NCI-H2171 (cell line): Measurements from ENCODE around the gene GATD1.

Source experiments
- DNase-seq: peaks from one replicate; lab custom pipeline; 2025; lab: John Stamatoyannopoulos, UW

GATD1 gene

DNA sequence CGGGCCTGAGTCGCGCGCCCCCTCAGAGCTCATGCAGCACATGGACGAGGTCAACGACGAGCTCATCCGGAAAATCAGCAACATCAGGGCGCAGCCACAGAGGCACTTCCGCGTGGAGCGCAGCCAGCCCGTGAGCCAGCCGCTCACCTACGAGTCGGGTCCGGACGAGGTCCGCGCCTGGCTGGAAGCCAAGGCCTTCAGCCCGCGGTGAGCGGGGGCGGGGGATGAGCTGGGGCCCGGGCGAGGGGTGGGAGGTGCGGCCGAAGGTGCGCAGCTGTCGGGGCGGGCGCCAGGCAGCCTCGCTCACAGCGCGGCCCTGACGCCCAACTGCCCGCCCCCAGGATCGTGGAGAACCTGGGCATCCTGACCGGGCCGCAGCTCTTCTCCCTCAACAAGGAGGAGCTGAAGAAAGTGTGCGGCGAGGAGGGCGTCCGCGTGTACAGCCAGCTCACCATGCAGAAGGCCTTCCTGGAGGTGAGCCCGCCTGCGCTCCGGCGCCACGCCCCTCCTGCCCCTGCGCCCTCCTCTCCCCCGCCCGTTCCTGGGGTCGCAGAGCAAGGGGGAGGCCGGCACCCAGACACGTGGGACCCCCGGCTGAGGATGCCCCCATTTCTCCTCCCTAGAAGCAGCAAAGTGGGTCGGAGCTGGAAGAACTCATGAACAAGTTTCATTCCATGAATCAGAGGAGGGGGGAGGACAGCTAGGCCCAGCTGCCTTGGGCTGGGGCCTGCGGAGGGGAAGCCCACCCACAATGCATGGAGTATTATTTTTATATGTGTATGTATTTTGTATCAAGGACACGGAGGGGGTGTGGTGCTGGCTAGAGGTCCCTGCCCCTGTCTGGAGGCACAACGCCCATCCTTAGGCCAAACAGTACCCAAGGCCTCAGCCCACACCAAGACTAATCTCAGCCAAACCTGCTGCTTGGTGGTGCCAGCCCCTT lies 50.7 kb downstream of the GATD1 start:
- no peak for DNase-seq

DNA sequence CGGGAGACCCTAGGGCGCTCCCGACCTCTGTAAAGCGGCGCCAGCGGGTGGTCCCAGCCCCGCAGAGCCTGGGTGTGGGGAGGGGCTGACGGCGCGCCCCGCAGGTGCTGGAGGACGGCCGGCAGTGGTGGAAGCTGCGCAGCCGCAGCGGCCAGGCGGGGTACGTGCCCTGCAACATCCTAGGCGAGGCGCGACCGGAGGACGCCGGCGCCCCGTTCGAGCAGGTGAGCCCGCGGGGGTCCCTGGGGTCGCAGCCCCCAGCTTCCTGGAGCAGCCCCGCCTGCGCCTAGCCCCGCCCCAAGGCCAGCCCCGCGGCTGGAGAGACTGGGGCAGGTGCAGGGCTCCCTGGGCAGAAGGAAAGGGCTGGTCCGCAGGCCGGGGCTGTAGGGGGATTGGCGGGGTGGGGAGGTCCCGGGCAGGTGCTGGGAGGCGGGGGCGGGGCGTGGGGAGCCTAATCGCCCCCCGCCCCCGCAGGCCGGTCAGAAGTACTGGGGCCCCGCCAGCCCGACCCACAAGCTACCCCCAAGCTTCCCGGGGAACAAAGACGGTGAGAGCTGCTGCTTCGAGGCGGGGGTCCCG lies 51.6 kb downstream of the GATD1 start:
- DNase-seq, result no peak

DNA sequence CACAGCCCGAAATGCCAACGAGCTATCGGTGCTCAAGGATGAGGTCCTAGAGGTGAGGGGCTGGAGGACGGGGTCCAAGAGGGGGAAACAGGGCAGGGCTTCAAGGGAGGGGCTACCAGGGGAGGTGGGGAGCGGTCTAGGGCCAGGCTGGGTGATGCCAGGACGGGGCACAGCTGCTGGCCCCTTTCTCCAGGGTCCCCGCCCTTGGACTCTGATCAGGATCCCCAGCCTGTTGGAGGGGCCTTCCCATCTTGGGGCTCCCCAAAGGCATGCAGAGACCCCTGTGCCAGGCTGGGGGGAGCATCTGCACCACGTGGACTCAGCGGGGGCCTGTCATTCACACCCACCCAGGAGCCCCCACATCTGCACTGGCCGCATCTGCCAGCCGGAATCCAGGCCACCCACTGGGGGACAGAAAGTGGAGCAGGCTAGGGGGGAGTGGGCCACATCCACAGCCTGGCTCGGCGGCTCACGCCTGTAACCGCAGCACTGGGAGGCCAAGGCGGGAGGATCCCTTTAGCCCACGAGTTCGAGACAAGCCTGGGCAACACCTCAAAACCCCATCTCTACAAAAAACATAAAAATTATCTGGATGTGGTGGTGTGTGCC lies 52.4 kb downstream of the GATD1 start:
- no peak for DNase-seq

DNA sequence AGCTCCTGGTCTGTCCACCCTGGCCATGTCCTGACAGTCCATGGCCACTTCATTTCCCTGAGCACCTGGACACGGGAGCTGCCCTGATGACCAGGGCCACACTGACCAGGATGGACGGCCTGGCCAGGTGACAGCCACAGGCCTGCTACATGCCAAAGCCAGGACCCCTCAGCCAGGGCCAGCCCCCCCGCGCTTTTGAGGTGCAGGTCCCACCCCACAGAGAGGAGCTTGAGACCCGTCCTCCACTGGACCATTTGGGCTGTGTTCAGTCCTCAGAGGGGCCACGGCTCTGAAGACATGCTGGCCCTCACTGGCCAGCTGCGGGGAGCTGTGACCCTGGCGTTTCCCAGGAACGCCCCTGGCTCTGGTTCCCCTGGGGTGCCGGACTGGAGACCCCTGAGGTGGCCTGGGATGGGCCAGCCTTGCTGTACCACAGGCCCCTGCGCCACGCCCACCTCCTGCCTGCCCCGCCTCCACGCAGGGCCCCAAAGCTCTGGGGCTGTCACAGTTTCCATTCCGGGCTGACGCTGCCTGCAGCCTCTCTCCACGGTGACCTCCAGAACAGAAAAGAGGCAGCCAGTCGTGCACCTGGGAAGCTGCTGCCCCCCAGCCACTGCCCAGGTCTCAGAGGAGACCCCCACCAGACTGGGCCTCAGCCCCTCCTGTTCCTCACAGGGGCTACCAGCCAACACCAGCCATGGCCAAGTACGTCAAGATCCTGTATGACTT lies 53.1 kb downstream of the GATD1 start:
- DNase-seq, result no peak

DNA sequence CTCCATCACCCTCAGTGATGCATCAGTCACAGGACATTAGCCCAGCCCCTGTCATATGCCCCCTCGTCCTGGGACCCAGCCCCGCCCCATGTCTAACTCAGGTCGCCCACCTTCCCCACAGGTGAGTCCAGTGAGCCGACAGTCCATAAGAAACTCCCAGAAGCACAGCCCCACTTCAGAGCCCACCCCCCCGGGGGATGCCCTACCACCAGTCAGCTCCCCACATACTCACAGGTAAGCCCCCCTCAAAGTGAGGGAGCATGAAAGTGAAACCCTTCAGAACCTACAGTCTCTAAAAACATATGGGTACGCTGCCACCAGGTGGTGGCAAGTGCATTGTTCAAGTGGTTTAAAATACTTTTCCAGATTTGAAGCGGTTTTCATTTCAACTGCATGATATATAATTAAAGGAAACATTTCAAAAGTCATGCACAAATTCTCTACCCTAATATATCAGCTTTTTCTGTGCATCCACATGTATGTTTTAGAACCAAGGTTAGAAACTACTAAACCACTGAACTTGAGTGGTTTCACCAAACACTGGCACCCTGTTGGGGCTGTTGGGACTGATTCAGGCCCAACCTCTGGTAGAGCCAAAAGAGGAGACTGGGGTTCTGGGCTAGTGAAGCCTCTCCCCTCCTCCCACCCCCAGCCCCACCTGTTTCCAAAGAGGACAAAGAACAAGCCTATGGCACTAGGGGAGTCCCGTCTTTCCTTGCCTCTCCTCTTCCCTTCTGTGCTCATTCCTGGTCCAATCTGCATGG lies 54.0 kb downstream of the GATD1 start:
- no peak for DNase-seq

DNA sequence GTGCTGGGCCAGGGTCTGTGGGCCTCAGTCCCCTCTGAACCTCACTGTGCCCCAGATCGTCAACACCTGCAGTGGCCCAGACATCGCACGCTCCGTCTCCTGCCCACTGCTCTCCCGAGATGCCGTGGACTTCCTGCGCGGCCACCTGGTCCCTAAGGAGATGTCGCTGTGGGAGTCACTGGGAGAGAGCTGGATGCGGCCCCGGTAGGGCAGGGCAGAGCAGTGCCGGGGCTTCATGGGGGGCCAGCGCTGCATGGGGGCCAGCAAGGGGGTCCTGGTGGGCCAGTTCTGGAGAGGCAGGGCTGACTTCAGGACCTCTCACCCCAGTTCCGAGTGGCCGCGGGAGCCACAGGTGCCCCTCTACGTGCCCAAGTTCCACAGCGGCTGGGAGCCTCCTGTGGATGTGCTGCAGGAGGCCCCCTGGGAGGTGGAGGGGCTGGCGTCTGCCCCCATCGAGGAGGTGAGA lies 54.9 kb downstream of the GATD1 start:
- no peak for DNase-seq

DNA sequence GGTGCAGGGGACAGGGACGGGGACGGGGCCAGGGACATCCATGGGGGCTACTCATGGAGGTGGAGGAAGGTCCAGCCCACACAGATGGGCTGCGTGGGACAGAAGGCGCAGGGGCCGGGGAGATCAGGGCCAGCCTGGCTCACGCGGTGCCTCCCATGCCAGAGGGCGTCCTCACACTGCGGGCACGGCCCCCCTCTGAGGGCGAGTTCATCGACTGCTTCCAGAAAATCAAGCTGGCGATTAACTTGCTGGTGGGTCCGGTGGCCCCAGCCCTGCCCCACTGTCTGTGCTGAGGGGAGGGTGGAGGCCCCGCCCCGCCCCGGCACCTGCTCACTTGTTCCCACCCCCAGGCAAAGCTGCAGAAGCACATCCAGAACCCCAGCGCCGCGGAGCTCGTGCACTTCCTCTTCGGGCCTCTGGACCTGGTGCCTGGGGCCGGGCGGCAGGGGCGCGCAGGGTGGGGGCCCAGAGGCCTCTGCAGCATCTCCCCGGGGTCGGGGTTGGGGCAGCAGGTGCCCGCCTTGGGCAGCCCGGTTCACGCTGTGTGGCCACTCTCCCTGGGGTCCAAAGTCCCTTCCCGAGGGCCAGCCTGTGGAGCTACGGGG lies 55.4 kb downstream of the GATD1 start:
- no peak for DNase-seq

DNA sequence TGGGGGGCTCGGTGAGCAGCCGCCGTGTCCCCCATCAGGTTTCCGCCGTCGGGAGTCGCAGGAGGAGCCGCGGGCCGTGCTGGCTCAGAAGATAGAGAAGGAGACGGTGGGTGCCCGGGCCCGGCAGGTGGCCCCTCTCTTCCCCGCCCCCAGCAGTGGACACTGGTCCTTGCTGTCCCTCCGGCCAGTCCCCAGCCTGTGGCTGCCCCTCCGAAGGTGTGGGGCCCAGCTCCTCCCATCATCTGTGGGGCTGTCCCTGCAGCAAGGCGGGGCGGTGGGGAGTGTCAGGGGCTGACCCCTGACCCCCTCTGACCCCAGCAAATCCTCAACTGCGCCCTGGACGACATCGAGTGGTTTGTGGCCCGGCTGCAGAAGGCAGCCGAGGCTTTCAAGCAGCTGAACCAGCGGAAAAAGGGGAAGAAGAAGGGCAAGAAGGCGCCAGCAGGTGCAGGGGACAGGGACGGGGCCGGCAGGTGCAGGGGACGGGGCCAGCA lies 56.0 kb downstream of the GATD1 start:
- no peak for DNase-seq

DNA sequence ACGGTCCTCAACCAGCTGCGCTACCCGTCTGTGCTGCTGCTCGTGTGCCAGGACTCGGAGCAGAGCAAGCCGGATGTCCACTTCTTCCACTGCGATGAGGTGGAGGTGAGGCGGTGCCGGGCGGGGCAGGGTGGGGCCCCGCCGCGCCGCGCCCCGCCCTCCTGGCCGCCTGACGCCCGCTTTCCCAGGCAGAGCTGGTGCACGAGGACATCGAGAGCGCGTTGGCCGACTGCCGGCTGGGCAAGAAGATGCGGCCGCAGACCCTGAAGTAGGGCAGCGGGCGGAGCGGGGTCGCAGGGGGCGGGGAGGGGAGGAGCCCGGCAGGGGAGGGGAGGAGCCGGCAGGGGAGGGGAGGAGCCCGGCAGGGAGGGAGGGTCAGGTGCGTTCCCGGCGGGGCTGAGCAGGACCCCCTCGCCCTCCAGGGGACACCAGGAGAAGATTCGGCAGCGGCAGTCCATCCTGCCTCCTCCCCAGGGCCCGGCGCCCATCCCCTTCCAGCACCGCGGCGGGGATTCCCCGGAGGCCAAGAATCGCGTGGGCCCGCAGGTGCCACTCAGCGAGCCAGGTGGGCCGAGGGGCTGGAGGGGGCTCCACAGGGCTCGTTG lies 56.5 kb downstream of the GATD1 start:
- DNase-seq, result no peak

DNA sequence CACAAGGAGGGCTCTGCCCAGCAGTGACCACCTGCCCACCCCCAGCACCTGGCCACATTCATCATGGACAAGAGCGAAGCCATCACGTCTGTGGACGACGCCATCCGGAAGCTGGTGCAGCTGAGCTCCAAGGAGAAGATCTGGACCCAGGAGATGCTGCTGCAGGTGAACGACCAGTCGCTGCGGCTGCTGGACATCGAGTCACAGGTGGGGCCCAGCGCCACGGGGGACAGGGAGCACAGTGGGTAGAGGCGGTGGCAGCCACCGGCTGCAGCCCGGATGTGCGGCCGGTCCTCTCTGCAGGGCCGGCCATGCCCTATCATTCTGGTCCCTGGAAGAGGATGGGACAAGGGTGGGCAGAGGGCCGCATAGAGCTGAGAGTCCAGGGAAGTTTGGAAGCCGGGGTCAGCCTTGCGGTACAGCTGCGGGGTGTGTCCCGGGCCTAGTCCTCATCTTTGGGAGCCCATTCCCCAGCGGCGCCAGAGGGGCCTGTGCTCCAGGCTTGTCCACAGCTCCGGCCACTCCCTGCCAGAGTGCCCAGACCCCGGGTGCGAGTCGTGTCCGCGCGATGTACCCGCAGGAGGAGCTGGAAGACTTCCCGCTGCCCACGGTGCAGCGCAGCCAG lies 57.2 kb downstream of the GATD1 start:
- no peak for DNase-seq

DNA sequence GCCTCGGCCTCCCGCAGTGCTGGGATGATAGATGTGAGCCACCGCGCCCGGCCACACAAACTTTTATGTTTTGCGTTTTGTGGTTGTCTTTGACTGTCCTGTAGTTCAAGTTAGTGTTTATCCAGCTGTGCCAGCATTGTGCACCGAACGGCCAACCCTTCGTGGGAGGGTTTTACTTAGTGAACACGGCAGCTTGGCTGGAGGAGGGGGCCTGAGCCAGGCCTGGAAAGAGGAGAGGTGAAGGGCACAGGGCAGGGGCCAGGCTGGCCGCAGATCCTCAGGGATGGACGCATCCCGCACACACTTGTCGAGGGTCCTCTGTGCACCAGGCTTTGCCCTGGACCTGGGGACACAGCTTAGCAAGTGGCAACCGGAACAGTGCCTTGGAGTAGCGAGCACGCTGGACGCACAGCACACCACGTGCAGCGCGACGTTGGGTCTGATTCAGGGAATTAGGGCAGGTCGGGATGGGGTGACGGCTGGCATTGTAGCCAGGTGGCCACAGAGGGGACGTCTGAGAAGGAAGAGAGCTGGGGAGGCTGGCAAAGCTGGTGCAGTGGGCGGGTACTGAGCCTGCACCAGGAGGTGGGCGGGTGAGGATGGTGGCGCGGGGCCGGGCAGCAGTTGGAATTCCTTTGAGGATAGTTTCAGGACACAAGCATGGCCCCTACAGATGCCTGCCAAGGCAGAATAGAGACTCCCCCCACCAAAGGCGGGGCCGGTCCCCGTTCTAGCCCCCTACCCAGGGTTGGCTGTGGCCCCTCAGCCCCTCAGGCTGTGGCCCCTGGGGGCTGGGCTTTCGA lies 57.9 kb downstream of the GATD1 start:
- DNase-seq, result no peak
